ENCODE measurements around the gene TPPP. TPM values are rescaled to one million over a fixed set of nuclear protein-coding genes. Genes with fewer than 3 reads are reported as not detected.

Gene TPPP
- total and polyA plus RNA-seq, 2 donors (not counting 3 experiments of a cell fraction or from before 2014, with no cell fraction given): 0.04 to 0.09 TPM

GRCh38 chr5:664994-665360 lies 28.2 kb downstream of the TPPP start:
- Histone ChIP-seq H3K9me1 (replicated peaks; ENCODE audit: control insufficient read depth, extremely low read depth, insufficient read depth, low read length) (no peaks in the 10 kb centered on the region), H3K27me3 (ENCODE audit: control insufficient read depth in 2 of 2, insufficient read depth in 2 of 2, low read length in 2 of 2) (no peaks in the 10 kb centered on the region), H3K79me2 (ENCODE audit: control insufficient read depth, insufficient read depth, low read length) (no peaks in the 10 kb centered on the region), H3K36me3 (ENCODE audit: control insufficient read depth in 2 of 2, extremely low read depth in 1 of 2, insufficient read depth in 2 of 2, low read length in 2 of 2) (no peaks in the 10 kb centered on the region), H3K9ac (replicated peaks; ENCODE audit: extremely low read depth, insufficient read depth, low read length) (no peak overlapping the region), H3K4me1 (ENCODE audit: control insufficient read depth, extremely low read depth, insufficient read depth, low read length) (no peaks in the 10 kb centered on the region), H3K4me3 (replicated peaks in 1 of 3; ENCODE audit: insufficient read depth in 1 of 3, low read depth in 1 of 3, low read length in 3 of 3) (no peak overlapping the region), H4K20me1 (replicated peaks; ENCODE audit: control insufficient read depth, extremely low read depth, insufficient read depth, low read length) (no peaks in the 10 kb centered on the region), H3K9me3 (replicated peaks; ENCODE audit: control insufficient read depth, insufficient read depth, low read length) (no peaks in the 10 kb centered on the region), H3K27ac (ENCODE audit: insufficient read depth, low read depth, low read length) (no peak overlapping the region), H2AFZ (ENCODE audit: low read depth, low read length) (no peak overlapping the region), H3K4me2 (ENCODE audit: insufficient read depth, low read length) (no peak overlapping the region)
- POLR2A ChIA-PET: no interaction called here
- DNase-seq (ENCODE audit: low read depth, low spot score): no peak
- intact Hi-C loops (cut with micrococcal nuclease): no loop called here
- TF ChIP-seq EZH2 (IDR thresholded peaks at IDR 0.05; ENCODE audit: borderline replicate concordance, low read depth, low read length, severe bottlenecking) (no peak), GATA2 (IDR thresholded peaks at IDR 0.05; ENCODE audit: insufficient read depth, insufficient read length, low read depth, low read length) (no peak), POLR2A (IDR thresholded peaks at IDR 0.05; ENCODE audit: low read depth, low read length) (no peak), JUN (IDR thresholded peaks at IDR 0.05; ENCODE audit: borderline replicate concordance, insufficient read depth, insufficient read length, low read depth) (no peak), MYC (IDR thresholded peaks at IDR 0.05; ENCODE audit: low read depth, low read length) (no peak), FOS (IDR thresholded peaks at IDR 0.05; ENCODE audit: borderline replicate concordance, insufficient read depth, low read length) (no peak)
- no peak for FAIRE-seq
- dilution Hi-C loops (cut with MboI; ENCODE audit: extremely low pct_ligation_motif_present, low sequenced_read_pairs): no loop called here
- BruUV-seq (replicated peaks): no TSS peak
- CTCF ChIA-PET: no interaction called here

DNA sequence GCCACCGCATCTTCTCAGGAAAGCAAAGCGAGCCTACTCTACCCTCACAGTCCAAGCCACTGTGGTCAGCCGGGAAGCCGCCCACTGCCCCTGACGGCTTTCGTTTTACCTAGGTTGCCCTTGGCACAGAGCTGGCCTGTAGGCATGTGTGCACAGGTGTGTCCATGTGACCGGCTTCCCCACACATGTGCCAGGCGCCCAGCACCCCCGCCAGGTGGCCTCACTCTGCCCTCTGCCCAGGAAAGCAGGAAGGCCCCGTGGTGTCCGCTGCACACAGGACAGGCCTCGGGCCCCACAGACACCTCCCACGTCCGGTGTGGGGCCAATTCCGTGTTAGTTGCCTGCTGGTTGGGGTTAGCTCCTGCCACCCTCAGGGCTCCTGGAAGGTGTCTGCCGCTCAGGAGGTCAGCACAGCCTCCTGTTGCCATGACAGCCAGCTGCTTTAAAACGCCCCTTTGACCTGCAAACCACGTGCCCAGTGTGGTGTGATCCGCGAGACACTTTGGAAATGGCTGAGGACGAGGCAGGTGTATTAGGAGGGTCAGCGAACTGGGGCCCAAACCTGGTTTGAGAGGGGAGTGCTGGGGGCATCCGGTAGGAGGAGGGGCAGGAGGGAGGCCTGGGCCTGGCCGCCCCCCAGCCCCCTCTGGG lies 28.7 kb downstream of the TPPP start:
- H3K4me3 ChIP-seq (replicated peaks in 1 of 3; ENCODE audit: insufficient read depth in 1 of 3, low read depth in 1 of 3, low read length in 3 of 3): no peak overlapping the region
- dilution Hi-C loops (cut with MboI; ENCODE audit: extremely low pct_ligation_motif_present, low sequenced_read_pairs): no loop called here
- FAIRE-seq (no peak), DNase-seq (ENCODE audit: low read depth, low spot score) (no peak)
- H3K79me2 ChIP-seq (ENCODE audit: control insufficient read depth, insufficient read depth, low read length): no peaks in the 10 kb centered on the region
- intact Hi-C loops (cut with micrococcal nuclease): no loop called here
- no peaks in the 10 kb centered on the region for H3K27me3 ChIP-seq (ENCODE audit: control insufficient read depth in 2 of 2, insufficient read depth in 2 of 2, low read length in 2 of 2)
- H3K9me1 ChIP-seq (replicated peaks; ENCODE audit: control insufficient read depth, extremely low read depth, insufficient read depth, low read length): no peaks in the 10 kb centered on the region
- ChIA-PET CTCF (no interaction called here), POLR2A (no interaction called here)
- BruUV-seq (replicated peaks): no TSS peak
- H3K9me3 ChIP-seq (replicated peaks; ENCODE audit: control insufficient read depth, insufficient read depth, low read length): no peaks in the 10 kb centered on the region
- H2AFZ ChIP-seq (ENCODE audit: low read depth, low read length): no peak overlapping the region
- H4K20me1 ChIP-seq (replicated peaks; ENCODE audit: control insufficient read depth, extremely low read depth, insufficient read depth, low read length): no peaks in the 10 kb centered on the region
- H3K9ac ChIP-seq (replicated peaks; ENCODE audit: extremely low read depth, insufficient read depth, low read length): no peak overlapping the region
- H3K27ac ChIP-seq (ENCODE audit: insufficient read depth, low read depth, low read length): no peak overlapping the region
- TF ChIP-seq FOS (IDR thresholded peaks at IDR 0.05; ENCODE audit: borderline replicate concordance, insufficient read depth, low read length) (no peak), POLR2A (IDR thresholded peaks at IDR 0.05; ENCODE audit: low read depth, low read length) (no peak), MYC (IDR thresholded peaks at IDR 0.05; ENCODE audit: low read depth, low read length) (no peak), CTCF (IDR thresholded peaks at IDR 0.05; ENCODE audit: extremely low read depth in 1 of 2, insufficient read depth in 1 of 2, low read depth in 1 of 2, low read length in 2 of 2) (no peak), JUN (IDR thresholded peaks at IDR 0.05; ENCODE audit: borderline replicate concordance, insufficient read depth, insufficient read length, low read depth) (no peak), POLR2AphosphoS5 (IDR thresholded peaks at IDR 0.05; ENCODE audit: insufficient read depth, low read depth, low read length) (no peak), EZH2 (IDR thresholded peaks at IDR 0.05; ENCODE audit: borderline replicate concordance, low read depth, low read length, severe bottlenecking) (no peak), GATA2 (IDR thresholded peaks at IDR 0.05; ENCODE audit: insufficient read depth, insufficient read length, low read depth, low read length) (no peak)
- TF ChIP-seq, protein P1, sequence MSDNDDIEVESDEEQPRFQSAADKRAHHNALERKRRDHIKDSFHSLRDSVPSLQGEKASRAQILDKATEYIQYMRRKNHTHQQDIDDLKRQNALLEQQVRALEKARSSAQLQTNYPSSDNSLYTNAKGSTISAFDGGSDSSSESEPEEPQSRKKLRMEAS (IDR thresholded peaks at IDR 0.05; ENCODE audit: insufficient read depth, insufficient read length): no peak
- no peaks in the 10 kb centered on the region for H3K36me3 ChIP-seq (ENCODE audit: control insufficient read depth in 2 of 2, extremely low read depth in 1 of 2, insufficient read depth in 2 of 2, low read length in 2 of 2)
- H3K4me2 ChIP-seq (ENCODE audit: insufficient read depth, low read length): no peak overlapping the region
- H3K4me1 ChIP-seq (ENCODE audit: control insufficient read depth, extremely low read depth, insufficient read depth, low read length): no peaks in the 10 kb centered on the region
